ENCODE results near the gene KAT8. TPM values are rescaled to one million over a fixed set of nuclear protein-coding genes. Genes with fewer than 3 reads are reported as not detected.
"Not testable (repeated sequence)": the region's sequence is repeated elsewhere in the genome, so short reads cannot be mapped to it uniquely, and the experiment has no call there.

Gene KAT8
- total and polyA plus RNA-seq, 4 donors = 15.9 to 37.4 (median 19.6) TPM

DNA sequence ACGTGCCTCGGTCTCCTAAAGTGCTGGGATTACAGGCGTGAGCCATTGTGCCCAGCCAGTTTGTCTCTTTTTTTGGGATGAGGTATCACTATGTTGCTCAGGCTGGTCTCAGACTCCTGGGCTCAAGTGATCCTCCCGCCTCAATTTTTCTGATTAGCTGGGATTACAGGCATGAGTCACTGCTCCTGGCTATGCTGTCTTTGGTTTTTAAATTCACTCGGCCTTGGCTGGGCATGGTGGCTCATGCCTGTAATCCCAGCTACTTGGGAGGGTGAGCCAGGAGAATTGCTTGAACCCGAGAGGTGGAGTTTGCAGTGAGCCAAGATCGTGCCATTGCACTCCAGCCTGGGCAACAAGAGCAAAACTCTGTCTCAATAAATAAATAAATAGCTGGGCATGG lies 27.0 kb downstream of the KAT8 start:
- WGBS = 92% methylated on average over 7 of the region's 7 CpGs
- H3K36me3 ChIP-seq (ENCODE audit: control insufficient read depth in 4 of 4, insufficient read depth in 3 of 4, low read depth in 1 of 4, low read length in 3 of 4); DNase-seq (ENCODE audit: low spot score); H3K27ac ChIP-seq (ENCODE audit: low read depth in 1 of 2, low read length in 2 of 2); H3K27me3 ChIP-seq (ENCODE audit: control insufficient read depth in 4 of 4, insufficient read depth in 4 of 4, low read length in 3 of 4); H3K9ac ChIP-seq (ENCODE audit: low read depth in 1 of 2, low read length in 2 of 2); H3K4me3 ChIP-seq (ENCODE audit: low read depth in 1 of 3, low read length in 3 of 3); H3K9me3 ChIP-seq (ENCODE audit: control insufficient read depth in 4 of 4, low read length in 3 of 4): not testable (repeated sequence)
- H3K4me1 ChIP-seq (ENCODE audit: control insufficient read depth in 4 of 4, insufficient read depth in 4 of 4, low read length in 3 of 4) = peaks cover 14 to 28% (median 22%) of the 10 kb centered on the region in 4 donors

DNA sequence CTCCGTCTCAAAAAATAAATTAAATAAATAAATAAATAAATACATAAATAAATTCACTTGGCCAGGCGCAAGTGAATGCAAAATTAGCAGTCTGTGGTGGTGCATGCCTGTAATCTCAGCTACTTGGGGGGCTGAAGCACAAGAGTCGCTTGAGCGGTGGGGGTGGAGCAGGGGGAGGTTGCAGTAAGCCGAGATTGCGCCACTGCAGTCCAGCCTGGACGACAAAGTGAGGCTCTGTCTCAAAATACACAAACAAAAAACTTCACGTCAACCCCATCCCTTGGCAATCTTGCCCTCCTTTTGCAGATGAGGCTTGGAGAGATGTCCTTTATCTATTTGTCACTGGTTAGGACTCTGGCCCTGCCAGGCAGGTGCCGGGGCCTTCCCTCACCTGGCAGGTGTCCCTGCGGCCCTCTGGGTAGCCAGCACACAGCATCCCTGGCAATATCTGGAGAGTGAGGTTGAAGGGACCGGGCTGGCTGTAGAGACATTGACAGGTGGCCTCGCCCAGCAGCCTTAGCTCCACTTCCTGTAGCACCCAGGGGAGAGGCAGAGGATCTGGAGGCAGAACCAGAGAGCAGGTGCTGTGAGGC lies 28.0 kb downstream of the KAT8 start:
- Histone ChIP-seq H3K27ac (ENCODE audit: low read depth in 1 of 2, low read length in 2 of 2) (no peak overlapping the region), H3K36me3 (ENCODE audit: control insufficient read depth in 4 of 4, insufficient read depth in 3 of 4, low read depth in 1 of 4, low read length in 3 of 4) (no peaks in the 10 kb centered on the region), H3K4me1 (ENCODE audit: control insufficient read depth in 4 of 4, insufficient read depth in 4 of 4, low read length in 3 of 4) (peaks cover 13 to 23% (median 19%) of the 10 kb centered on the region in 4 donors), H3K27me3 (ENCODE audit: control insufficient read depth in 4 of 4, insufficient read depth in 4 of 4, low read length in 3 of 4) (no peaks in the 10 kb centered on the region), H3K9me3 (ENCODE audit: control insufficient read depth in 4 of 4, low read length in 3 of 4) (no peaks in the 10 kb centered on the region), H3K9ac (ENCODE audit: low read depth in 1 of 2, low read length in 2 of 2) (no peak overlapping the region), H3K4me3 (ENCODE audit: low read depth in 1 of 3, low read length in 3 of 3) (no peak overlapping the region)
- TF ChIP-seq GABPA (IDR thresholded peaks at IDR 0.05 in 1 of 2, conservative IDR thresholded peaks at IDR 0.05 in 1 of 2) (no peak), TAF1 (conservative IDR thresholded peaks at IDR 0.05) (no peak), JUND (IDR thresholded peaks at IDR 0.05) (no peak), SP1 (IDR thresholded peaks at IDR 0.05) (no peak), HNF4A (conservative IDR thresholded peaks at IDR 0.05) (no peak), HNF4G (IDR thresholded peaks at IDR 0.05) (no peak), RXRA (IDR thresholded peaks at IDR 0.05) (no peak), FOXA2 (IDR thresholded peaks at IDR 0.05) (no peak), YY1 (IDR thresholded peaks at IDR 0.05) (no peak), NR2F2 (IDR thresholded peaks at IDR 0.05) (no peak), RAD21 (IDR thresholded peaks at IDR 0.05) (no peak), EGR1 (IDR thresholded peaks at IDR 0.05; ENCODE audit: low read depth in 2 of 2) (no peak), FOXA1 (IDR thresholded peaks at IDR 0.05) (no peak)
- TF ChIP-seq, protein P1, sequence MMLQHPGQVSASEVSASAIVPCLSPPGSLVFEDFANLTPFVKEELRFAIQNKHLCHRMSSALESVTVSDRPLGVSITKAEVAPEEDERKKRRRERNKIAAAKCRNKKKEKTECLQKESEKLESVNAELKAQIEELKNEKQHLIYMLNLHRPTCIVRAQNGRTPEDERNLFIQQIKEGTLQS (IDR thresholded peaks at IDR 0.05) = no peak
- TF ChIP-seq, protein P2, sequence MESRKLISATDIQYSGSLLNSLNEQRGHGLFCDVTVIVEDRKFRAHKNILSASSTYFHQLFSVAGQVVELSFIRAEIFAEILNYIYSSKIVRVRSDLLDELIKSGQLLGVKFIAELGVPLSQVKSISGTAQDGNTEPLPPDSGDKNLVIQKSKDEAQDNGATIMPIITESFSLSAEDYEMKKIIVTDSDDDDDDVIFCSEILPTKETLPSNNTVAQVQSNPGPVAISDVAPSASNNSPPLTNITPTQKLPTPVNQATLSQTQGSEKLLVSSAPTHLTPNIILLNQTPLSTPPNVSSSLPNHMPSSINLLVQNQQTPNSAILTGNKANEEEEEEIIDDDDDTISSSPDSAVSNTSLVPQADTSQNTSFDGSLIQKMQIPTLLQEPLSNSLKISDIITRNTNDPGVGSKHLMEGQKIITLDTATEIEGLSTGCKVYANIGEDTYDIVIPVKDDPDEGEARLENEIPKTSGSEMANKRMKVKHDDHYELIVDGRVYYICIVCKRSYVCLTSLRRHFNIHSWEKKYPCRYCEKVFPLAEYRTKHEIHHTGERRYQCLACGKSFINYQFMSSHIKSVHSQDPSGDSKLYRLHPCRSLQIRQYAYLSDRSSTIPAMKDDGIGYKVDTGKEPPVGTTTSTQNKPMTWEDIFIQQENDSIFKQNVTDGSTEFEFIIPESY (IDR thresholded peaks at IDR 0.05) = no peak
- TF ChIP-seq, protein P3, sequence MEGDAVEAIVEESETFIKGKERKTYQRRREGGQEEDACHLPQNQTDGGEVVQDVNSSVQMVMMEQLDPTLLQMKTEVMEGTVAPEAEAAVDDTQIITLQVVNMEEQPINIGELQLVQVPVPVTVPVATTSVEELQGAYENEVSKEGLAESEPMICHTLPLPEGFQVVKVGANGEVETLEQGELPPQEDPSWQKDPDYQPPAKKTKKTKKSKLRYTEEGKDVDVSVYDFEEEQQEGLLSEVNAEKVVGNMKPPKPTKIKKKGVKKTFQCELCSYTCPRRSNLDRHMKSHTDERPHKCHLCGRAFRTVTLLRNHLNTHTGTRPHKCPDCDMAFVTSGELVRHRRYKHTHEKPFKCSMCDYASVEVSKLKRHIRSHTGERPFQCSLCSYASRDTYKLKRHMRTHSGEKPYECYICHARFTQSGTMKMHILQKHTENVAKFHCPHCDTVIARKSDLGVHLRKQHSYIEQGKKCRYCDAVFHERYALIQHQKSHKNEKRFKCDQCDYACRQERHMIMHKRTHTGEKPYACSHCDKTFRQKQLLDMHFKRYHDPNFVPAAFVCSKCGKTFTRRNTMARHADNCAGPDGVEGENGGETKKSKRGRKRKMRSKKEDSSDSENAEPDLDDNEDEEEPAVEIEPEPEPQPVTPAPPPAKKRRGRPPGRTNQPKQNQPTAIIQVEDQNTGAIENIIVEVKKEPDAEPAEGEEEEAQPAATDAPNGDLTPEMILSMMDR (IDR thresholded peaks at IDR 0.05; ENCODE audit: low read depth, low read length, missing input control) = no peak
- TF ChIP-seq, protein P4, sequence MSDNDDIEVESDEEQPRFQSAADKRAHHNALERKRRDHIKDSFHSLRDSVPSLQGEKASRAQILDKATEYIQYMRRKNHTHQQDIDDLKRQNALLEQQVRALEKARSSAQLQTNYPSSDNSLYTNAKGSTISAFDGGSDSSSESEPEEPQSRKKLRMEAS (IDR thresholded peaks at IDR 0.05) = no peak
- TF ChIP-seq, protein P5, sequence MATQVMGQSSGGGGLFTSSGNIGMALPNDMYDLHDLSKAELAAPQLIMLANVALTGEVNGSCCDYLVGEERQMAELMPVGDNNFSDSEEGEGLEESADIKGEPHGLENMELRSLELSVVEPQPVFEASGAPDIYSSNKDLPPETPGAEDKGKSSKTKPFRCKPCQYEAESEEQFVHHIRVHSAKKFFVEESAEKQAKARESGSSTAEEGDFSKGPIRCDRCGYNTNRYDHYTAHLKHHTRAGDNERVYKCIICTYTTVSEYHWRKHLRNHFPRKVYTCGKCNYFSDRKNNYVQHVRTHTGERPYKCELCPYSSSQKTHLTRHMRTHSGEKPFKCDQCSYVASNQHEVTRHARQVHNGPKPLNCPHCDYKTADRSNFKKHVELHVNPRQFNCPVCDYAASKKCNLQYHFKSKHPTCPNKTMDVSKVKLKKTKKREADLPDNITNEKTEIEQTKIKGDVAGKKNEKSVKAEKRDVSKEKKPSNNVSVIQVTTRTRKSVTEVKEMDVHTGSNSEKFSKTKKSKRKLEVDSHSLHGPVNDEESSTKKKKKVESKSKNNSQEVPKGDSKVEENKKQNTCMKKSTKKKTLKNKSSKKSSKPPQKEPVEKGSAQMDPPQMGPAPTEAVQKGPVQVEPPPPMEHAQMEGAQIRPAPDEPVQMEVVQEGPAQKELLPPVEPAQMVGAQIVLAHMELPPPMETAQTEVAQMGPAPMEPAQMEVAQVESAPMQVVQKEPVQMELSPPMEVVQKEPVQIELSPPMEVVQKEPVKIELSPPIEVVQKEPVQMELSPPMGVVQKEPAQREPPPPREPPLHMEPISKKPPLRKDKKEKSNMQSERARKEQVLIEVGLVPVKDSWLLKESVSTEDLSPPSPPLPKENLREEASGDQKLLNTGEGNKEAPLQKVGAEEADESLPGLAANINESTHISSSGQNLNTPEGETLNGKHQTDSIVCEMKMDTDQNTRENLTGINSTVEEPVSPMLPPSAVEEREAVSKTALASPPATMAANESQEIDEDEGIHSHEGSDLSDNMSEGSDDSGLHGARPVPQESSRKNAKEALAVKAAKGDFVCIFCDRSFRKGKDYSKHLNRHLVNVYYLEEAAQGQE (IDR thresholded peaks at IDR 0.05) = no peak
- DNase-seq (ENCODE audit: low spot score) = no peak
- WGBS = 63% methylated on average over 12 of the region's 12 CpGs
